ENCODE results near the gene FAP. TPM values are rescaled to one million over a fixed set of nuclear protein-coding genes. Genes with fewer than 3 reads are reported as not detected.

FAP gene
- total RNA-seq, 1 experiment from 2014 or later = not detected

GRCh38 chr2:162164802-162165201 lies 78.4 kb downstream of the FAP start:
- intact Hi-C loops (cut with micrococcal nuclease) = no loop called here
- no peak for DNase-seq
- 0 out of 2 replicates have a peak, but pooled peaks have one; percentile 31 for ATAC-seq
- H3K4me3 ChIP-seq (ENCODE audit: low read length) = no peak overlapping the region
- H3K79me2 ChIP-seq (ENCODE audit: low read length) = no peaks in the 10 kb centered on the region
- H3K9ac ChIP-seq (ENCODE audit: low read length) = no peak overlapping the region
- BruUV-seq (replicated peaks) = no TSS peak
- H3K27me3 ChIP-seq (ENCODE audit: low read length) = no peaks in the 10 kb centered on the region
- H2AFZ ChIP-seq (ENCODE audit: low read length) = no peak overlapping the region
- H3K4me1 ChIP-seq (ENCODE audit: insufficient read depth, low read length) = peaks cover 23% of the 10 kb centered on the region
- POLR2A ChIA-PET (ENCODE audit: unreplicated experiment) = no interaction called here
- no peaks in the 10 kb centered on the region for H3K9me2 ChIP-seq (replicated peaks; ENCODE audit: low read length)
- H3K27ac ChIP-seq (ENCODE audit: low read length) = no peak overlapping the region
- no peaks in the 10 kb centered on the region for H3F3A ChIP-seq (ENCODE audit: low read length, unreplicated experiment)
- H4K20me1 ChIP-seq (ENCODE audit: low read length) = no peaks in the 10 kb centered on the region
- no peaks in the 10 kb centered on the region for H3K9me3 ChIP-seq (ENCODE audit: low read length)
- CTCF ChIA-PET = no interaction called here
- no peak overlapping the region for H3K4me2 ChIP-seq (ENCODE audit: low read length)
- no peaks in the 10 kb centered on the region for H3K36me3 ChIP-seq (ENCODE audit: low read depth, low read length)
- TF ChIP-seq CTCF (conservative IDR thresholded peaks at IDR 0.05; ENCODE audit: low read depth, low read length) = no peak
- TF ChIP-seq EZH2 (IDR thresholded peaks at IDR 0.05; ENCODE audit: low read length, unreplicated experiment) = no peak
- TF ChIP-seq EZH2phosphoT487 (IDR thresholded peaks at IDR 0.05; ENCODE audit: borderline replicate concordance, low read length) = no peak

GRCh38 chr2:162159446-162159845 lies 83.8 kb downstream of the FAP start:
- Histone ChIP-seq H4K20me1 (ENCODE audit: low read length) (no peaks in the 10 kb centered on the region), H3K9ac (ENCODE audit: low read length) (no peak overlapping the region), H3F3A (ENCODE audit: low read length, unreplicated experiment) (no peaks in the 10 kb centered on the region), H3K27me3 (ENCODE audit: low read length) (no peaks in the 10 kb centered on the region), H3K27ac (ENCODE audit: low read length) (no peak overlapping the region), H3K36me3 (ENCODE audit: low read depth, low read length) (no peaks in the 10 kb centered on the region), H3K4me3 (ENCODE audit: low read length) (no peak overlapping the region), H3K9me3 (ENCODE audit: low read length) (no peaks in the 10 kb centered on the region), H3K79me2 (ENCODE audit: low read length) (no peaks in the 10 kb centered on the region), H3K4me1 (ENCODE audit: insufficient read depth, low read length) (peaks cover 16% of the 10 kb centered on the region), H3K9me2 (replicated peaks; ENCODE audit: low read length) (no peaks in the 10 kb centered on the region), H2AFZ (ENCODE audit: low read length) (no peak overlapping the region), H3K4me2 (ENCODE audit: low read length) (no peak overlapping the region)
- intact Hi-C loops (cut with micrococcal nuclease) = no loop called here
- ATAC-seq (no peak), DNase-seq (no peak)
- ChIA-PET CTCF (no interaction called here), POLR2A (ENCODE audit: unreplicated experiment) (no interaction called here)
- TF ChIP-seq EZH2 (IDR thresholded peaks at IDR 0.05; ENCODE audit: low read length, unreplicated experiment) (no peak), CTCF (conservative IDR thresholded peaks at IDR 0.05; ENCODE audit: low read depth, low read length) (no peak), EZH2phosphoT487 (IDR thresholded peaks at IDR 0.05; ENCODE audit: borderline replicate concordance, low read length) (no peak)
- no TSS peak for BruUV-seq (replicated peaks)

GRCh38 chr2:162156149-162156548 lies 87.1 kb downstream of the FAP start:
- CTCF ChIA-PET = interaction anchor here (0.6 to 1.2 kb wide), 3 partner anchors 28 to 142 kb away, joined by 3 to 5 read pairs (median 3); no protein-coding TSS in a partner anchor
- no peak for TF ChIP-seq CTCF (conservative IDR thresholded peaks at IDR 0.05; ENCODE audit: low read depth, low read length)
- no peak for TF ChIP-seq EZH2 (IDR thresholded peaks at IDR 0.05; ENCODE audit: low read length, unreplicated experiment)
- TF ChIP-seq EZH2phosphoT487 (IDR thresholded peaks at IDR 0.05; ENCODE audit: borderline replicate concordance, low read length) = no peak
- no peak overlapping the region for H3K9ac ChIP-seq (ENCODE audit: low read length)
- H3K36me3 ChIP-seq (ENCODE audit: low read depth, low read length) = no peaks in the 10 kb centered on the region
- no peak overlapping the region for H3K27ac ChIP-seq (ENCODE audit: low read length)
- H3K27me3 ChIP-seq (ENCODE audit: low read length) = no peaks in the 10 kb centered on the region
- DNase-seq (no peak), ATAC-seq (no peak)
- no peak overlapping the region for H2AFZ ChIP-seq (ENCODE audit: low read length)
- H4K20me1 ChIP-seq (ENCODE audit: low read length) = no peaks in the 10 kb centered on the region
- no peak overlapping the region for H3K4me3 ChIP-seq (ENCODE audit: low read length)
- POLR2A ChIA-PET (ENCODE audit: unreplicated experiment) = no interaction called here
- no peaks in the 10 kb centered on the region for H3F3A ChIP-seq (ENCODE audit: low read length, unreplicated experiment)
- no peaks in the 10 kb centered on the region for H3K9me3 ChIP-seq (ENCODE audit: low read length)
- no peak overlapping the region for H3K4me2 ChIP-seq (ENCODE audit: low read length)
- intact Hi-C loops (cut with micrococcal nuclease) = no loop called here
- no TSS peak for BruUV-seq (replicated peaks)
- no peaks in the 10 kb centered on the region for H3K9me2 ChIP-seq (replicated peaks; ENCODE audit: low read length)
- no peaks in the 10 kb centered on the region for H3K79me2 ChIP-seq (ENCODE audit: low read length)
- H3K4me1 ChIP-seq (ENCODE audit: insufficient read depth, low read length) = no peaks in the 10 kb centered on the region
